Natural killer cell (primary cell): ENCODE measurements around the gene TELO2. TPM values are rescaled to one million over a fixed set of nuclear protein-coding genes. Genes with fewer than 3 reads are reported as not detected.

ENCODE experiments used
- ATAC-seq, 3 donors: fragments of 150-1000 bp in 2 of 3; fragments of 200-7000 bp in 1 of 3; cut with Tn5 transposase; 1 replicate in 1 of 3; 2 replicates in 2 of 3; pipeline ENCODE4 v1.10.0; 2021; ENCODE audit warnings: mild to moderate bottlenecking in 2 of 3, moderate library complexity in 2 of 3
- DNase-seq, 2 donors: peaks; one replicate each; pipeline versions ENCODE4 v3.0.0 to v3.0.0-alpha.2; 2013 to 2021; ENCODE audit warnings: mixed read lengths in 1 of 2
- H3K27ac ChIP-seq: one replicate; pipeline ENCODE4 v1.5.1; 2013; ENCODE audit warnings: mild to moderate bottlenecking, low read length
- H3K27me3 ChIP-seq: one replicate; pipeline ENCODE4 v1.6.1; 2013; ENCODE audit warnings: low read length; ENCODE audit not compliant: control insufficient read depth, insufficient read depth
- H3K36me3 ChIP-seq: one replicate; pipeline ENCODE4 v1.6.1; 2013; ENCODE audit warnings: low read length; ENCODE audit not compliant: control insufficient read depth, insufficient read depth
- H3K4me1 ChIP-seq: one replicate; pipeline ENCODE4 v1.6.1; 2013; ENCODE audit warnings: low read length; ENCODE audit not compliant: control insufficient read depth, insufficient read depth
- H3K4me3 ChIP-seq: one replicate; pipeline ENCODE4 v1.5.1; 2013; ENCODE audit warnings: low read length
- H3K9me3 ChIP-seq: one replicate; pipeline ENCODE4 v1.6.1; 2013; ENCODE audit warnings: low read length; ENCODE audit not compliant: control insufficient read depth, insufficient read depth
- H3K27ac Mint-ChIP-seq, 2 donors: one replicate each; pipeline ENCODE4 v1.8.0; 2022; ENCODE audit warnings: mild to moderate bottlenecking in 2 of 2, mixed read lengths in 2 of 2, moderate library complexity in 1 of 2
- H3K27me3 Mint-ChIP-seq, 2 donors: one replicate each; pipeline ENCODE4 v1.8.0; 2022; ENCODE audit warnings: low read depth in 2 of 2, mixed read lengths in 2 of 2
- H3K36me3 Mint-ChIP-seq: one replicate; pipeline ENCODE4 v1.8.0; 2022; ENCODE audit warnings: mixed read lengths
- H3K4me1 Mint-ChIP-seq, 2 donors: one replicate each; pipeline ENCODE4 v1.8.0; 2022; ENCODE audit warnings: mixed read lengths in 2 of 2
- H3K4me3 Mint-ChIP-seq: one replicate; pipeline ENCODE4 v1.8.0; 2022; ENCODE audit warnings: mild to moderate bottlenecking, moderate library complexity, mixed read lengths
- H3K9me3 Mint-ChIP-seq, 2 donors: one replicate each; pipeline ENCODE4 v1.8.0; 2022; ENCODE audit warnings: mixed read lengths in 2 of 2
- CTCF ChIP-seq: fragments of 200-600 bp; IDR thresholded peaks from one replicate; pipeline ENCODE4 v1.8.0; 2022; ENCODE audit warnings: antibody characterized with exemption
- WGBS: methylation state at CpG from one replicate; pipeline ENCODE4 v1.1.7; 2013; ENCODE audit warnings: missing lambda C conversion rate; ENCODE audit not compliant: insufficient coverage; 5-methylcytosine and 5-hydroxymethylcytosine counted together
- intact Hi-C: fragments of 100-400 bp; cut with micrococcal nuclease; formaldehyde crosslinking; loops from one replicate; pipeline ENCODE4 v1.14.2; 2022
- total RNA-seq, 4 donors: library from RNA; stranded (reverse); fragments of 120-200 nt in 1 of 4; gene quantifications; one replicate each; pipeline versions ENCODE4 v1.2.3 to v1.2.4, GENCODE V29; 2013 to 2022

The TELO2 gene
- total RNA-seq, 3 donors from 2014 or later (not counting 1 experiment from before 2014, with no cell fraction given), result 45.5 to 50.0 (median 46.5) TPM

- Histone ChIP-seq H3K9me3 (no peaks in the 10 kb centered on the region), H3K4me1 (peaks cover 11% of the 10 kb centered on the region), H3K4me3 (no peak overlapping the region), H3K27me3 (no peaks in the 10 kb centered on the region), H3K27ac (peak overlapping the region; percentile 82), H3K36me3 (peaks cover 55% of the 10 kb centered on the region)
- ATAC-seq (no peak), DNase-seq (no peak)
- Mint-ChIP-seq H3K27ac (peak overlapping the region in 1 of 2 donors; percentile 27), H3K36me3 (no peaks in the 10 kb centered on the region), H3K9me3 (no peaks in the 10 kb centered on the region), H3K4me1 (no peaks in the 10 kb centered on the region), H3K4me3 (no peak overlapping the region), H3K27me3 (no peaks in the 10 kb centered on the region)
- intact Hi-C loops, result no loop called here
- WGBS, result 83% methylated on average over 36 of the region's 42 CpGs
- TF ChIP-seq CTCF, result no peak
These were observed 35.5 kb upstream of the TELO2 start for GRCh38 chr16:1457489-1458245.

DNA sequence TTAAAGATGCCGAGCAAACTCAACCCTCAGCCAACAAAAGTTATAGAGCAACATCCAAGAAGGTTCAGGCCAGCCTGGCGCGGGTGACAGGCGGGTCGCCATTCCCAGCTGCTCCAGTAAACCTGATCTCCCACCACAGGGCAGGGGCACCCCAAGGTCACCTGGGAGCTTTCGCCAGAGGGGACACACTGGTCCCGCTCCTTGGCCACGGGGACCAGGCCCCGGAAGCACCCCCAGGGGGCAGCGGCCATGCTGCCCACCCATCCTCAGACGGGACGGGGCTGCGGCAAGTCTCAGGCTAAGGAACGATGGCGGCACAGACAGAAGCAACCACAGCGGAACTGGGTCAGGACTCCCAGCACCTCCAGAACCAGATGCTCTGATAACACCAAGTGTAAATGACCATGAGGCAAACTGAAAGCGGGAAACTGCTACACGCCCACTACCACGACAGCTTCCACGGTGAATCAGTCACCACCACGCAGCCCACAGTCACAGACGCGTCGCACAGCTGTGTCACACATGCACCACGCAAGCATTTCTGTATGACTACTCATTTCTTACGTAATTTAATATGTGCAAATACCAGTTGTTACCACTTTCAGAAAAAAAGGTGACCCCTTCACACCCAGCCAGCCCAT is 34.7 kb upstream of the TELO2 start:
- TF ChIP-seq CTCF, result no peak
- Histone ChIP-seq H3K9me3 (no peaks in the 10 kb centered on the region), H3K27me3 (no peaks in the 10 kb centered on the region), H3K36me3 (peaks cover 52% of the 10 kb centered on the region), H3K4me3 (no peak overlapping the region), H3K4me1 (peaks cover 11% of the 10 kb centered on the region), H3K27ac (peak overlapping the region; percentile 82)
- Mint-ChIP-seq H3K4me3 (no peak overlapping the region), H3K9me3 (no peaks in the 10 kb centered on the region), H3K27me3 (no peaks in the 10 kb centered on the region), H3K27ac (peak overlapping the region in 1 of 2 donors; percentile 27), H3K36me3 (no peaks in the 10 kb centered on the region), H3K4me1 (no peaks in the 10 kb centered on the region)
- whole genome bisulfite sequencing, result 84% methylated on average over 25 of the region's 26 CpGs
- intact Hi-C loops, result no loop called here
- ATAC-seq (no peak), DNase-seq (no peak)

DNA sequence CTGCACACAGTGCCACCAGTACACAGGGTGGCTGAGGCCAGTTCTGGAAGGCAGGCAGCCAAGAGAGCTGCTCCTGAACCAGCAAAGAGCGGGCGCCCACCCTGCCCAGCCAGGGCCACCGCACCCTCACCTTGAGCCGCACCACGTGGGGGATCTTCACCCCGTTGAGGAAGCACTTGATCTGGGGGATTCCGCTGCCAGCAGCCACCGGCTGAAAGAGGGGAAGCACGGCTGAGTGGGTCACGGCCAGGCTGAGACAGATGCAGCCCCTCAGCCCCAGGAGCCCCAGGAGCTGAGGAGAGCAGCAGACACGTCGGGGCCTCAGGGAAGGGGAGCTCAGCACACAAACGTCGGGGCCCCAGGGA is 34.2 kb upstream of the TELO2 start:
- H3K4me1 ChIP-seq, result peaks cover 11% of the 10 kb centered on the region
- Mint-ChIP-seq H3K9me3 (no peaks in the 10 kb centered on the region), H3K4me1 (no peaks in the 10 kb centered on the region), H3K27me3 (no peaks in the 10 kb centered on the region), H3K36me3 (no peaks in the 10 kb centered on the region), H3K27ac (peak overlapping the region in 1 of 2 donors; percentile 27), H3K4me3 (no peak overlapping the region)
- DNase-seq, result no peak
- intact Hi-C loops, result no loop called here
- H3K27me3 ChIP-seq, result no peaks in the 10 kb centered on the region
- H3K9me3 ChIP-seq, result no peaks in the 10 kb centered on the region
- H3K4me3 ChIP-seq, result no peak overlapping the region
- WGBS, result 63% methylated on average over 14 of the region's 14 CpGs
- TF ChIP-seq CTCF, result no peak
- peak in 1 of 3 donors; percentile 27 for ATAC-seq
- H3K27ac ChIP-seq, result peak overlapping the region; percentile 82
- H3K36me3 ChIP-seq, result peaks cover 48% of the 10 kb centered on the region
